B cell (primary cell): ENCODE results near the gene PTGER3. TPM values are rescaled to one million over a fixed set of nuclear protein-coding genes. Genes with fewer than 3 reads are reported as not detected.
"Not testable (repeated sequence)": the region's sequence is repeated elsewhere in the genome, so short reads cannot be mapped to it uniquely, and the experiment has no call there.

Source experiments
- ATAC-seq: fragments of 200-7000 bp; cut with Tn5 transposase; one replicate; pipeline ENCODE4 v1.10.0; 2021; ENCODE audit warnings: low read depth, mild to moderate bottlenecking, moderate number of reproducible peaks, moderate library complexity
- CTCF ChIA-PET: fragments of 350-600 bp; sonication (Branson Sonifier 250); formaldehyde crosslinking; loops from one replicate; lab custom pipeline; 2021; ENCODE audit warnings: antibody characterized with exemption, inconsistent platforms; lab: Charles Lee
- POLR2A ChIA-PET: fragments of 350-600 bp; sonication (Branson Sonifier 250); formaldehyde crosslinking; loops from one replicate; lab custom pipeline; 2021; ENCODE audit warnings: antibody characterized with exemption; lab: Charles Lee
- DNase-seq: peaks from one replicate; pipeline ENCODE4 v3.0.0; 2013
- H2AFZ ChIP-seq: 2 replicates; pipeline ENCODE4 v1.6.1; 2012; ENCODE audit warnings: mild to moderate bottlenecking, low read depth, low read length; ENCODE audit not compliant: insufficient read depth, poor library complexity, severe bottlenecking
- H3K27ac ChIP-seq, 2 donors: 1 replicate in 1 of 2; 2 replicates in 1 of 2; pipeline ENCODE4 v1.5.1; 2012 to 2013; ENCODE audit warnings: low read length in 2 of 2, mild to moderate bottlenecking in 2 of 2, moderate library complexity in 1 of 2
- H3K27me3 ChIP-seq, 4 experiments: fragments of 200-600 bp in 1 of 4; sonication (generic) in 1 of 4; replicated peaks in 1 of 4; 1 replicate in 2 of 4; 2 replicates in 2 of 4; pipeline versions ENCODE4 v1.6.1 to v1.7.0; 2013 to 2016; ENCODE audit warnings: low read length in 3 of 4, mild to moderate bottlenecking in 2 of 4, mixed read lengths in 1 of 4, moderate library complexity in 1 of 4; ENCODE audit not compliant: insufficient read depth in 4 of 4, control insufficient read depth in 3 of 4; ENCODE audit errors: control extremely low read depth in 1 of 4
- H3K36me3 ChIP-seq, 2 experiments: replicated peaks in 1 of 2; 1 replicate in 1 of 2; 2 replicates in 1 of 2; pipeline versions ENCODE4 v1.6.1 to v1.7.1; 2013; ENCODE audit warnings: low read length in 1 of 2; ENCODE audit not compliant: insufficient read depth in 2 of 2, control insufficient read depth in 1 of 2; ENCODE audit errors: control extremely low read depth in 1 of 2, extremely low read depth in 1 of 2
- H3K4me1 ChIP-seq, 2 donors: fragments of 200-600 bp in 1 of 2; sonication (generic) in 1 of 2; 1 replicate in 1 of 2; 2 replicates in 1 of 2; pipeline versions ENCODE4 v1.5.1 to v1.6.1; 2013 to 2017; ENCODE audit warnings: low read length in 2 of 2; ENCODE audit not compliant: control insufficient read depth in 2 of 2, insufficient read depth in 2 of 2
- H3K4me2 ChIP-seq: replicated peaks from 2 replicates; pipeline ENCODE3; 2012; ENCODE audit warnings: mild to moderate bottlenecking, low read depth, low read length; ENCODE audit not compliant: poor library complexity, severe bottlenecking
- H3K4me3 ChIP-seq, 5 experiments: fragments of 200-600 bp in 1 of 5; sonication (generic) in 1 of 5; 1 replicate in 3 of 5; 2 replicates in 2 of 5; pipeline versions ENCODE4 v1.5.1 to v1.7.0; 2011 to 2016; ENCODE audit warnings: low read length in 4 of 5, mild to moderate bottlenecking in 4 of 5, low read depth in 2 of 5, control low read depth in 1 of 5, moderate library complexity in 1 of 5; ENCODE audit not compliant: insufficient read depth in 1 of 5; ENCODE audit errors: control extremely low read depth in 1 of 5, extremely low read depth in 1 of 5
- H3K79me2 ChIP-seq: fragments of 200-600 bp; sonication (generic); one replicate; pipeline ENCODE4 v1.6.0; 2016; ENCODE audit warnings: low read length; ENCODE audit not compliant: control insufficient read depth, insufficient read depth
- H3K9ac ChIP-seq: fragments of 200-600 bp; sonication (generic); 2 replicates; pipeline ENCODE4 v1.6.1; 2017; ENCODE audit warnings: mild to moderate bottlenecking, low read length, moderate library complexity
- H3K9me3 ChIP-seq, 3 donors: one replicate each; pipeline versions ENCODE4 v1.6.1 to v1.7.1; 2013; ENCODE audit warnings: low read length in 2 of 3; ENCODE audit not compliant: control insufficient read depth in 2 of 3, insufficient read depth in 1 of 3; ENCODE audit errors: control extremely low read depth in 1 of 3
- H4K20me1 ChIP-seq: 2 replicates; pipeline ENCODE4 v1.6.0; 2012; ENCODE audit warnings: mild to moderate bottlenecking, low read length; ENCODE audit not compliant: insufficient read depth, control insufficient read depth, poor library complexity, severe bottlenecking
- H3K27ac Mint-ChIP-seq: one replicate; pipeline ENCODE4 v1.8.0; 2021; ENCODE audit warnings: mixed read lengths
- H3K27me3 Mint-ChIP-seq: one replicate; pipeline ENCODE4 v1.8.0; 2021; ENCODE audit warnings: mixed read lengths
- H3K4me1 Mint-ChIP-seq: one replicate; pipeline ENCODE4 v1.8.0; 2021; ENCODE audit warnings: mixed read lengths
- H3K4me3 Mint-ChIP-seq: one replicate; pipeline ENCODE4 v1.8.0; 2021; ENCODE audit warnings: mixed read lengths
- H3K9me3 Mint-ChIP-seq: one replicate; pipeline ENCODE4 v1.8.0; 2022; ENCODE audit warnings: mixed read lengths; ENCODE audit not compliant: insufficient read depth
- EZH2 ChIP-seq: IDR thresholded peaks from 2 replicates; pipeline ENCODE4 v1.6.1; 2012; ENCODE audit warnings: borderline replicate concordance, low read depth, mild to moderate bottlenecking, moderate library complexity, low read length; ENCODE audit not compliant: insufficient read depth, poor library complexity, severe bottlenecking
- WGBS: methylation state at CpG from one replicate; pipeline ENCODE4 v1.1.5; 2013; ENCODE audit warnings: missing lambda C conversion rate; ENCODE audit not compliant: insufficient coverage; 5-methylcytosine and 5-hydroxymethylcytosine counted together
- intact Hi-C: fragments of 100-400 bp; cut with micrococcal nuclease; formaldehyde crosslinking; loops from one replicate; pipeline ENCODE4 v1.10.0; 2022
- polyA plus RNA-seq: library from polyadenylated mRNA; depleted of rRNA; stranded (reverse); fragments of >200 nt; gene quantifications from 2 replicates; pipeline ENCODE4 v1.2.3, GENCODE V29; 2012
- total RNA-seq, 2 donors: library from RNA; stranded (reverse); fragments of 120-200 nt in 1 of 2; gene quantifications; 1 replicate in 1 of 2; 2 replicates in 1 of 2; pipeline versions ENCODE4 v1.2.3 to v1.2.4, GENCODE V29; 2013 to 2022
- TF ChIP-seq, protein P1 (sequence below): fragments of 200-600 bp; IDR thresholded peaks from one replicate; pipeline ENCODE4 v1.8.0; 2022; ENCODE audit warnings: antibody characterized with exemption, mild to moderate bottlenecking

Gene PTGER3
- total and polyA plus RNA-seq, 2 donors (not counting 1 experiment from before 2014, with no cell fraction given): 0.27 TPM; not detected in 1

DNA sequence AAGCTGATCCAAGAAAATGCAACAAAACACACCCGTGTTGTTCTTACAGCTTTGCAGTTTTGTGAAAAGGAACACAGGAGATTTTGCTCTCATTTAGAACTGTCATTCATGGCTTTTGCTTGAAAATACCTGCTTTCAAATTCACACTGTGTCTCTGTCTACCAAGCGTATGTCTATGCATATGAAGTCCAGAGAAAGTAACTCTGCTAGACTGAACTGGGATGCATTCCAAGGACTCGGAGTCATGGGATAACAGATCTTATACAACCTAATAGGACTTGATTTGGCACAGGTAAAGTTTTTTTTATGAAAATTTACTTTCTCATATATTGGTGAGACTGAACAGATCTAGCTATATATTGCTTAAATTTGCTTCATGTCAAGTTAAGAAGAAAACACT is 102.4 kb downstream of the PTGER3 start:
- Histone ChIP-seq H3K9me3 (no peaks in the 10 kb centered on the region), H3K27ac (no peak overlapping the region), H4K20me1 (no peaks in the 10 kb centered on the region), H2AFZ (no peak overlapping the region), H3K9ac (no peak overlapping the region), H3K36me3 (no peaks in the 10 kb centered on the region), H3K27me3 (no peaks in the 10 kb centered on the region), H3K4me3 (no peak overlapping the region), H3K79me2 (no peaks in the 10 kb centered on the region), H3K4me1 (no peaks in the 10 kb centered on the region), H3K4me2 (no peak overlapping the region)
- no peak overlapping the region for H3K27ac Mint-ChIP-seq
- CTCF ChIA-PET: no interaction called here
- WGBS: 95% methylated on average over 2 of the region's 3 CpGs
- peaks cover 4% of the 10 kb centered on the region for H3K27me3 Mint-ChIP-seq
- TF ChIP-seq, protein P1, sequence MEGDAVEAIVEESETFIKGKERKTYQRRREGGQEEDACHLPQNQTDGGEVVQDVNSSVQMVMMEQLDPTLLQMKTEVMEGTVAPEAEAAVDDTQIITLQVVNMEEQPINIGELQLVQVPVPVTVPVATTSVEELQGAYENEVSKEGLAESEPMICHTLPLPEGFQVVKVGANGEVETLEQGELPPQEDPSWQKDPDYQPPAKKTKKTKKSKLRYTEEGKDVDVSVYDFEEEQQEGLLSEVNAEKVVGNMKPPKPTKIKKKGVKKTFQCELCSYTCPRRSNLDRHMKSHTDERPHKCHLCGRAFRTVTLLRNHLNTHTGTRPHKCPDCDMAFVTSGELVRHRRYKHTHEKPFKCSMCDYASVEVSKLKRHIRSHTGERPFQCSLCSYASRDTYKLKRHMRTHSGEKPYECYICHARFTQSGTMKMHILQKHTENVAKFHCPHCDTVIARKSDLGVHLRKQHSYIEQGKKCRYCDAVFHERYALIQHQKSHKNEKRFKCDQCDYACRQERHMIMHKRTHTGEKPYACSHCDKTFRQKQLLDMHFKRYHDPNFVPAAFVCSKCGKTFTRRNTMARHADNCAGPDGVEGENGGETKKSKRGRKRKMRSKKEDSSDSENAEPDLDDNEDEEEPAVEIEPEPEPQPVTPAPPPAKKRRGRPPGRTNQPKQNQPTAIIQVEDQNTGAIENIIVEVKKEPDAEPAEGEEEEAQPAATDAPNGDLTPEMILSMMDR: no peak
- no peak for TF ChIP-seq EZH2
- H3K9me3 Mint-ChIP-seq: no peaks in the 10 kb centered on the region
- DNase-seq (no peak), ATAC-seq (no peak)
- intact Hi-C loops: no loop called here
- no peak overlapping the region for H3K4me3 Mint-ChIP-seq
- no peaks in the 10 kb centered on the region for H3K4me1 Mint-ChIP-seq
- POLR2A ChIA-PET: no interaction called here

DNA sequence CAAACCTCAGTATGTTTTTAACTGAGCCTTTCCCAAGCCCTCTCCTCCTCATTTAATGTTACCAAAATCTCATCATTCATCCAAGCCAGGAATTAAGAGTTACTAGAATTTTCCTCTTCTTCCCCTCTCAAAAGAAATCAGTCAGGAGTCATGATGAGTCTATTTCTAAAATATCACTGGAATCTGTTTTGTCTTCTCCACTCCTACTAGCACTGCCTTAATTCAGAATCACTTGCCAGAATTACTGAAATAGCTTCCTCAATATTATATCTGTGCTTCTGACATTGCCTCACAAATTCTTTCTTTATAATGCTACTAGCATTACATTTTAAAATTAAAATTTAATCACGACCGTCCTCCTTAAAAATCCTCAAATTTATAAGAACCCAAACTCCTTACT is 106.1 kb downstream of the PTGER3 start:
- Histone ChIP-seq H3K9ac (no peak overlapping the region), H3K27me3 (no peaks in the 10 kb centered on the region), H3K27ac (no peak overlapping the region), H4K20me1 (no peaks in the 10 kb centered on the region), H3K9me3 (peaks cover 0 to 7% (median 0%) of the 10 kb centered on the region in 3 donors), H3K79me2 (no peaks in the 10 kb centered on the region), H3K36me3 (no peaks in the 10 kb centered on the region), H3K4me3 (no peak overlapping the region), H3K4me2 (no peak overlapping the region), H3K4me1 (no peaks in the 10 kb centered on the region), H2AFZ (no peak overlapping the region)
- H3K27ac Mint-ChIP-seq: no peak overlapping the region
- H3K27me3 Mint-ChIP-seq: no peaks in the 10 kb centered on the region
- ATAC-seq (no peak), DNase-seq (no peak)
- H3K4me1 Mint-ChIP-seq: no peaks in the 10 kb centered on the region
- TF ChIP-seq, protein P1: no peak
- no peak for TF ChIP-seq EZH2
- intact Hi-C loops: no loop called here
- ChIA-PET CTCF (no interaction called here), POLR2A (no interaction called here)
- H3K4me3 Mint-ChIP-seq: no peak overlapping the region
- WGBS: no CpG with 5 or more reads among the region's 2 CpGs
- peaks cover 2% of the 10 kb centered on the region for H3K9me3 Mint-ChIP-seq

DNA sequence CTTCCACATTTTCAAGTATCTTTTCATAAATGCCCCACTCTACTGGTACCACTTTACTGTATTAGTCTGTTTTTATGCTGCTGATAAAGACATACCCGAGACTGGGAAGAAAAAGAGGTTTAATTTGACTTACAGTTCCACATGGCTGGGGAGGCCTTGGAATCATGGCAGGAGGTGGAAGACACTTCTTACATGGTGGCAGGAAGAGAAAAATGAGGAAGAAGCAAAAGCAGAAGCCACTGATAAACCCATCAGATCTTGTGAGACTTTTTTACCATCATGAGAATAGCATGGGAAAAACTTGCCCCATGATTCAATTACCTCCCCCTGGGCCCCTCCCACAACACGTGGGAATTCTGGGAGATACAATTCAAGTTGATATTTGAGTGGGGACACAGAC is 107.2 kb downstream of the PTGER3 start:
- intact Hi-C loops, H3K79me2 ChIP-seq, H3K9me3 Mint-ChIP-seq, H3K36me3 ChIP-seq, H3K27me3 ChIP-seq, DNase-seq, H2AFZ ChIP-seq, POLR2A ChIA-PET, H4K20me1 ChIP-seq, H3K27ac Mint-ChIP-seq, H3K4me3 Mint-ChIP-seq, CTCF ChIA-PET, H3K4me1 Mint-ChIP-seq, H3K4me1 ChIP-seq, H3K27ac ChIP-seq, ATAC-seq, H3K9me3 ChIP-seq, H3K27me3 Mint-ChIP-seq, H3K4me3 ChIP-seq, H3K4me2 ChIP-seq, H3K9ac ChIP-seq: not testable (repeated sequence)
- no CpG with 5 or more reads among the region's 2 CpGs for WGBS
